GM18505 (cell line): Measurements from ENCODE around the gene LHX8.
A peak's percentile ranks its signal among the peaks of the same experiment; 100 is the strongest.
"Not testable (repeated sequence)": the region's sequence is repeated elsewhere in the genome, so short reads cannot be mapped to it uniquely, and the experiment has no call there.

Source experiments
- ATAC-seq: cut with Tn5 transposase; IDR thresholded peaks from one replicate; pipeline ENCODE4 v1.9.1; 2021; ENCODE audit not compliant: unreplicated experiment
- POLR2A ChIP-seq: IDR thresholded peaks from 4 replicates; pipeline ENCODE4 v1.6.1; 2011; ENCODE audit warnings: borderline replicate concordance; ENCODE audit not compliant: insufficient read depth, insufficient read length; ENCODE audit errors: extremely low read depth

The LHX8 gene

DNA sequence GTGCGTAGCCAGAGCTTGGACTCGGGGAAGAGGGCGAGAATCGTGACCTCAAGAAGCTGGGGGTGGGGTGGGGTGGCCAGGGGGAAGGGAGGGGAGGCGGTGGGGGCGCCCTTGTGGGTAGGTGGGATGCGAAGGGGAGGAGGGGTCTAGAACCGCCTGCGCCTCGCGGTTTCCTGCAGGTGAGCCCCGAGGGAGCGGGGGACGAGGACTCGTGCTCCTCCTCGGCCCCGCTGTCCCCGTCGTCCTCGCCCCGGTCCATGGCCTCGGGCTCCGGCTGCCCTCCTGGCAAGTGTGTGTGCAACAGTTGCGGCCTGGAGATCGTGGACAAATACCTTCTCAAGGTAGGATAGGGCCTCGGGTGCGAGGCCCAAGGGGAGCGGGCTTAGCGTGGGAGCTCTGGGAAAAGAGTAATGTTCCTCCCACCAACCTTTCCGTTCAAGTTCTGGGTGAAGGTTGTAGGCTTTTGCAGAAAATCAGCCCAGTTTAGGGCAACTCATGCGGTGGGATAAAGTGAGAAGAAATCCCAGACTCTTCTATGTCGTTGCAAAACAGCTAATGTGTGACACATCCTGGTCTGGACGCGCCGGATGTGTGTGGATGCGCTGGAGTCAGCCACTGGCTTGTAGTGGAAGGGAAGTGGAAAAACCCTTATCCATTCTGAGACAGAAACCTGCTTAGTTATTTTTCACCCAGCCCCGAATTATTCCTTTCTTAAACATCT lies 2.9 kb downstream of the LHX8 start:
- no peak for ATAC-seq
- no peak for TF ChIP-seq POLR2A

DNA sequence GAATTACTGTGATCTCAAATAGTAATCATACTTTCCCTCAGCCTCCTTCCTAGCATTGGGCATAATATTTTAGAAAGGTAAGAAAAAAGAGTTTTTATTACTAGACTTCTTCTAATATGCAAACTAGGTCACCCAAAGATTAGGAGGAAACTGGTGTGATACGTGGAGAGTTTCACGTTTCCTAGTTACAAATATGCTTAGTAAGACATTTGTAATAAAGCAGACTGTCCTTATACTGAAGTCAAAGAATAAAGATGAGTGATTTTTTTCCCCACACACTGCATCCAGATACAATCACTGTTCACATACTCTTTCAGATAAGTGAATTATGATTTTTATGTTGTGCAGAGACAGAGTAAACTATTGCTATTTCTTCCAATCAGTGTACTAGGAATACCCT lies 17.9 kb downstream of the LHX8 start:
- no peak for TF ChIP-seq POLR2A
- ATAC-seq = no peak

DNA sequence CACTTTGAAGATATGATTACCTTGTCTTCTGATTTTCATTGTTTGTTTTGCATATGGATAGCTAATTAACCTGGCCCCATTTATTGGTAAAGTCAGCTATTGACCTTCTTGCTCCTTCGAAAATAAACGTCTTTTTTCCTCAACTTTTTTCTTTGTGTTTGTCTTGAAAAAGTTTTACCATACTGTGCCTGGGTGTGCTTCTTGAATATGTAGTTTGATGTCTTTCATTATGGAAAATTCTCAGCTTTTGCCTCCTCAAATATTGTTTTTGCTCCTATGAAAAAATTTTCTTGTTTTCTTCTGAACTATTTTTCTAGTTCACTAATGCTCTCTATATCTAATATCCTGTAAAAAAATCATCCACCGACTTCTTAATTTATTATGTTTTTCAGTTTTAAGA lies 25.0 kb downstream of the LHX8 start:
- no peak for TF ChIP-seq POLR2A
- ATAC-seq = no peak

DNA sequence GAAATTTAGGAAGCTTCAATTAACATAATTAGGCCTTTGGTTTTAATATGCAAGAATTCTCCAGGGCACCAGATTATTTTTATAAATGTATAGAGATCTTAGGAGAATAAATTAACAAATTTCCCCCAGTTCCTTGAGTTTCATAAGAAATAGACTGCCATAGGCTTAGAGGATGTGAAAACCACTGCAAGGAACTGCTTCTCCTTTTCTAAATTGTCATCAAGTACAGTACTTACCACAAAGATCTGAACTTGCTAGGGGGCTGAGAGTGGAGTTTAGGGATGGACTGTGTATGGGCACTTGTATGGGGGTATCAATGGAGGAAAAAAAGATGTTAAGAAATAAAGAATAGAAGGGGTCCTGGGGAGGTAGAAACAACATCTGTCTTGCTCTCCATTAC lies 31.1 kb downstream of the LHX8 start:
- TF ChIP-seq POLR2A = no peak
- peak; percentile 73 for ATAC-seq

DNA sequence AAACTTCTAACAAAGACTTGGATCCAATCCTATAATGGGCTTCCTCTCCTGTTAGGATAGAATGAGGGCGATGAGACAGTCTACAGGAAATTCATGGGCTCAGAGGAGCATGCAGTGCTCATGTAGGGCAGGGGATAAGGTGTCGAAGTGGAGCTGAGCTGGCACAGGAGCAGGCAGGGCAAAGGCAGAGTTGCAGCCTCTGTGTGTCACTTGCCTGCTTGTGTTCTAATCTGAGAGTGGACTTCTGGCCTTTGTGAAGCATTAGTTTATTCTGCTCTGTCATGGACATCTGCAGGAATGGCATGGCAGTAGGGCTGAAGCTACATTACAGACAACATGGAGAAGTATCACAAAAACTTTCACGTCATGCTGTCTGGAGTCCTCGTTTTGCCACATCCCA lies 32.6 kb downstream of the LHX8 start:
- TF ChIP-seq POLR2A = no peak
- no peak for ATAC-seq

DNA sequence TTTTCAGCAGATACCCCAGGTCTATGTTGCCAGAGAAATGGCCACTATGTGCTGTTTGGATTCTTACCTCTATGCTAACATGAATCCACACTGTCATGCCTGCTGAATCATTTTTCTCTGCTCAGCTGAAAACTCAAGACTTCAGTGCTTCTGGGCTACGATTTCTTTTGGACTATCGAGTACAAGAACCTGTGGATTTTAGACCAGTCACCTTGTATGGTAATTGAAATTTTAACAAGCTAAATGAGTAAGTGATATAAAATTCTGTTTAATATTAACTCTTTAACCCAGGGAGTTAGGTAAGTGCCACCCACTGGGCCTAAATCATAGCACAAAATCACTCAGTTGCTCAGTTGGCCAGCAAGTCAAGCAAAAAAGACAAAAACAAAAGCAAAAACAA lies 35.8 kb downstream of the LHX8 start:
- no peak for ATAC-seq
- TF ChIP-seq POLR2A = no peak

DNA sequence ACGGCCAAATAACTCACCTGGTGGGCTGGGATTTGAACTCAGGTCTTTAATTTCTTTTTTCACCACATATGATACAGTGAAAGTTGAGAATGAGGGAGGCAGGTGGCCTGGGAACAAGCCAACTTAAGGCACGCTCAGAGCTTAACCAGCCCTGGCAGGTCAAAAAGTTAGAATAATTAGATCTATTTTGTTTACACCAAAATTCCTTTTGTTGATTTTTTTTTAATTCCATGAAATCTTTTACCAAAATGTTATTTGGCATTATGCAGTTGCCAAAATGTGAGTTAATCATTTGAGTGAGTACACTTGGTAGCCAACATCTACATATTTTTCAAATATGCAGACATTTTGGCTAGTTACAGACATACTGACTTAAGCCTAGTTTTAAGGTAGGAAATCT lies 36.8 kb downstream of the LHX8 start:
- TF ChIP-seq POLR2A = no peak
- ATAC-seq = no peak

DNA sequence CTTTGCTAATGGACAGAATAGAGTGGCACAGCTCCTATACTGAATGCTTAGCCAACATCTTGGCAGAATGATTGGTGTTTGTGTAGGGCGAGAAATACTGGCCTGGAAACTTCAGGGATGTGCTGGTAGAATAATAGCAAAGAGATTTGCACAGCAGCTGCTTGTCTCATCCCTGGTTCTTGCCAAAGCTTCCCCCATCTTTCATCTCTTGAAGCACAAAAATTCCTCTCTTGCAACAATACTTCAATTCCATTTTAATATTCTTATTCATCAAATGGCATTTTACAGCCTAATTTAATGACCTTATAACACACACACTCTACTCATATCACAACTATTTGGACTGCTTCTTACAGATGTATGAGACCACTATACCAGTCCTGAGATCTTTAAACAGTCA lies 37.7 kb downstream of the LHX8 start:
- TF ChIP-seq POLR2A = no peak
- no peak for ATAC-seq

DNA sequence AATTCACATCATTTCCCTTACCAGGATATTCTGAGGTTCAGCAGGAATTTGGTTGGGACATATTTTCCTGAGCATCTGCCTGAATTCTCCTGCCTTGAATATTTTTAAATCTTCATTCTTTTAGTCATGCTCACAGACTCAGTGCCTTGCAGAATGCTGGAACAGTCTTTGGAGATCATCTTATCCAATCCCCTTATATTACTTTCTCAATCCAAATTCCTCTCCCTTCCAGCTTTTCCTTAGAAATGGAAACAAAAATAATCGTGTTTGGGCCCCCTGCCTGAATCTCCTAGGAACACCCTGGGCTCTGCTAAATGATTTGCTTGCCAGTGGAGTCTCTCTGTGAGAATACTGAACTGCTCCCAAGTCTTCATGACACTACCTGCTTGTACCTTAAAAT lies 38.4 kb downstream of the LHX8 start:
- ATAC-seq = no peak
- TF ChIP-seq POLR2A = no peak

DNA sequence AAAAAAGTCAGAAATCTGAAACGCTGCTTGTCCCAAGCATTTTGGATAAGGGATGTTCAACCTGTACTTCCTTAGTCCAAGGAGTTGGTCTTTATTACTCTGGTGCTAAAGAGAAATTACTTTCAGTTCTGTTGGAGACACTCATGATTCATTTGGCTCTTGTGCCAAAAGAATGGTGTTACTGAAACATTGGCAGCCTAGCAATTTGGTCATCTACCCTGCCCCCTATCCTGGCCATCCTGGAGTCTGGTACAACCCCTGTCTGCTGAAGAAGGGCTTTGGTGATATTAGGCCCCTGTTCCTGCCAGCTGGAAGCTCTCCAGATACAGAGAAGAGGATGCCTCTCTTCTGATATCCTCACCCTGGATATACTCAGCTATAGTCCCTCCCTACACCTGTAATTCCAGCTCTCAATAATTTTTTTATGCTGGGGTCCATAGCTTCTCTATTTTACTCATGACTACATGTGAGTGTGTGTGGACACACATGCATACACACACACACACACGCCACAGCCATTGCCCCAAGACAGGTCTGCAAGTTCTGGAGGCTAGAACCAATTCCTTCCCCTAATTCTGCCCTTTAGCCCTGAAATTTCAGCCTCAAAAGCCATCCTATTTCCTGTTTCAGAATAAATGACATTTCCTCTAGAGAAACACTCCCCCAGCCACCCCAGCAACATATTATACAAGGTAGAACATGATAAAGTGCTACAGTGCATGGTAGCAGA lies 40.0 kb downstream of the LHX8 start:
- ATAC-seq = no peak
- no peak for TF ChIP-seq POLR2A

DNA sequence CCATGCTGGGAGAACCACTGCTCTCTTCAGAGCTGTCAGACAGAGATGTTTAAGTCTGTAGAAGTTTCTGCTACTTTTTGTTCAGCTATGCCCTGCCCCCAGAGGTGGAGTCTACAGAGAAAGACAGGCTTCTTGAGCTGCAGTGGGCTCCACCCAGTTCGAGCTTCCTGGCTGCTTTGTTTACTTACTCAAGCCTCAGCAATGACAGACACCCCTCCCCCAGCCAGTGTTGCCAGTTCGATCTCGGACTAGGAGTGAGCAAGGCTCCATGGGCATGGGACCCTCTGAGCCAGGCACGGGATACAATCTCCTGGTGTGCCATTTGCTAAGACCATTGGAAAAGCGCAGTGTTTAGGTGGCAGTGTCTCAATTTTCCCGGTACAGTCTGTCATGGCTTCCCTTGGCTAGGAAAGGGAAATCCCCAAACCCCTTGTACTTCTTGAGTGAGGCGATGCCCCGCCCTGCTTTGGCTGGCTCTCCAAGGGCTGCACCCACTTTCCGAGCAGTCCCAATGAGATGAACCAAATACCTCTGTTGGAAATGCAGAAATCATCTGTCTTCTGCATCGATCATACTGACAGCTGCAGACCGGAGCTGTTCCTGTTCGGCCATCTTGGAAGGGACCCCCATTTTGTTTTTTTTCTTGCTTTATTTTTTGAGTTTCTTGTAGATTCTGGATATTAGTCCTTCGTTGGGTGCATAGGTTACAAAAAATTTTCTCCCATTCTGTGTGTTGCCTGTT lies 47.2 kb downstream of the LHX8 start:
- ATAC-seq = not testable (repeated sequence)

DNA sequence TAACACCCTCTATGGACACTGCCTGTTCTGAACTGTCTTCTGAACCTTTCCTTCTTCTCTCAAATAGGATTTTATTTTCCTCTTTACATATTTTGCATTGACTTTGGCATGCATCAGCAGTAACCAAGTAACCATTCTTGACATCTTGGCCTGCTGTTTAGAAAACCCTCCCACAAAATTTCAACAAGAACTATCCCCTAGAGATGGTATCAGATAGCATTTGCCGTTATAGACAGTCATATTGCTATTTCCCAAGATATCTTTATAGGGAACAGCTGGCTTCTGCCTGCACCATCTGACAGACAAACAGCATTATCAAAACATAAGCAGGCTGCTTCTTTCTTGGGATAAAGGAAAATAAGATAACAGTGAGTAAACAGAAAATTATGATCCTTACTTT lies 54.7 kb downstream of the LHX8 start:
- no peak for TF ChIP-seq POLR2A
- no peak for ATAC-seq

DNA sequence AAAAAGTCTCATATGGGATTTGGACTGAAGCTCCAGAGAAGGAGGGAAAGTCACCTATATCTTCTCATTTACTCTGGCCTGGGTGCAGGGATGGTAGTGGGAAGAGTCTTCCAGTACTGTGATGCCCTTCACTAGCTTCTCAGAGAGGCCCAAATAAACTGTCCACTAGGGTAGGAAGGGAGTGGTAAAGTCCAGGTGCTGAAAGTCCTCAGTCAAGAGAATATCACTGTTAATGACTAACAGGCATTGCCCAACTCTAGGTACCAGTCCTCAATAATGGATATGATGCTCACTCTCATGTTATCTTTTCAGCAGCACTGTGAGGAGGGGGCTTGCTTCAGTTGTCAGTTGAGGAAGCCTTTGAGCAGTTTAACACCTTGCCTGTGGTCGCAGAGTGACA lies 64.0 kb downstream of the LHX8 start:
- ATAC-seq = no peak
- no peak for TF ChIP-seq POLR2A

DNA sequence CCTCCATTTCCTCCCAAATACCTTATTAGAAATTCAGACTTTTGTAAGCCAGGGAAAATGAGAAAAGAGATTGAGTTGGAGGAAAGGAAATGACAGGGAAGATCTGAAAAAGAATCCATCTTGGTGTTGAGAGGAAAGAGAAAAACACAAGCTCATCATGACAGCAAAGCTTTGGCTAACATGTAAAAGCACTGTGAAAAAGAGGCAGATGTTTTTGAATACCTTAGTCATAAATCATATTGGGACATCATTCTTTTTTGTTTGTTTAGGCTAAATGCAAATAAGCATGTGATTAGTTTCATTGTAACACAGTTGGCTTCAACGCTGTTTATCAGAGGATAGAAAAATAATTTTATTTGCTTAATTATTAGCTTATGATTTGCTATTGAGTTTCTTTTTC lies 64.6 kb downstream of the LHX8 start:
- no peak for TF ChIP-seq POLR2A
- no peak for ATAC-seq
